ENCODE measurements around the gene CTAGE6.
"Not testable (repeated sequence)": the region's sequence is repeated elsewhere in the genome, so short reads cannot be mapped to it uniquely, and the experiment has no call there.

Gene CTAGE6

DNA sequence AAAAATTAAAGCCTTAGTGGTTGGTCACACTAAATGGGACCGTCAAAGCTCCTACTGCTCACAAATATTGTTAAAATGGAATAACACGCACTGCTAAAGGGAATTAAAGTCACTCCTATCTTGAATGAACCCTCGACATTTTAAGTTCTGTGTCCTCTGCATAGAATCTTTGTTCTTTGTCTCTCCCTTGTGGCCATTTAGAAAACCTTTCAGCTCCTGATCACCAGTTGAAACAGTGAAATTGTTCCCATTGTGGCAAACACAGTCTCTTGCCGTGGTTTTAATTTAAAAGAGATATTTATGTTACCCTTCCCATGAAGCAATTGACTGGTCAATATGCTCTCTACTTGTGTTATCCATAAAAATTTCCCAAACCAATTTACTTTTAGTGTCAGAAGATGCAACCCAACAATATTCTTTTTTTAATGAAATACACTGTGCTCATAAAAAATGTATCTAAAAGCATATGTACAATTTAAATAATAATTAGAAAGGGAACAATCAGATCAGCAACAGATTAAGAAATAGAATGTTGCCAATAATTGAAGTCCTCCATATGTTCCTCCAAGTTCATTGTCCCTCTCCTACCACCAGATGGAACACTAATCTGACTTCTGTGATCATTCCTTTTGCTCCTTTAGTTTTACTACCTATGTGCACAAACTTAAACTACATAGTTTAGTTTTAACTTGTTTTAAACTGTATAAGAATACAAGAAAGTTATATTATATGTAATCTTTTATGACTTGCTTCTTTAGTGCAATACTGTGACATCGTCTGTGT lies 20.3 kb downstream of the CTAGE6 start:
- TF ChIP-seq CTCF (IDR thresholded peaks at IDR 0.05; ENCODE audit: low read depth, low read length, missing control alignments) = peak; percentile 63
- H3K4me3 ChIP-seq (ENCODE audit: low read depth, low read length); in situ Hi-C loops (cut with HindIII; ENCODE audit: low sequenced_read_pairs): not testable (repeated sequence)
- DNase-seq (ENCODE audit: low read depth) = peak; percentile 40

DNA sequence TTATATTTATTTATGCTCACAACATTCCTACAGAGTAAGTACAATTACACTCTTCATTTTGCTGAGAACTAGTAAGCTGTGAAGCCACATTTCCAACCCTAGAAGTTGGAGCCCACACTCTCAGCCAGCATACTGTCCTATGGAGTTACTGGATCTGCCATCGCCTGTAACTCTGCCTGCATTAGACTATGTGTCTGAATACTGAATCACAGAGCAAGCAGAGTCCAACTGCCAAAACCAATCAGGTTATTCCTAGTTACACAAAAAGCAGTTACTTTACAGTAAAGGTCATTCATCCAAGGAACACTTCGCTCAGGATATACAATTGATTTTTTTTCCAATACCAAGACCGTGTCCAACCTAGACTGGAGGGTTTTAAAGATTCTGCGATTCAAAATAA lies 21.5 kb downstream of the CTAGE6 start:
- H3K4me3 ChIP-seq (ENCODE audit: low read depth, low read length) = no peak overlapping the region
- TF ChIP-seq CTCF (IDR thresholded peaks at IDR 0.05; ENCODE audit: low read depth, low read length, missing control alignments) = no peak
- DNase-seq (ENCODE audit: low read depth) = no peak
- in situ Hi-C loops (cut with HindIII; ENCODE audit: low sequenced_read_pairs) = no loop called here

DNA sequence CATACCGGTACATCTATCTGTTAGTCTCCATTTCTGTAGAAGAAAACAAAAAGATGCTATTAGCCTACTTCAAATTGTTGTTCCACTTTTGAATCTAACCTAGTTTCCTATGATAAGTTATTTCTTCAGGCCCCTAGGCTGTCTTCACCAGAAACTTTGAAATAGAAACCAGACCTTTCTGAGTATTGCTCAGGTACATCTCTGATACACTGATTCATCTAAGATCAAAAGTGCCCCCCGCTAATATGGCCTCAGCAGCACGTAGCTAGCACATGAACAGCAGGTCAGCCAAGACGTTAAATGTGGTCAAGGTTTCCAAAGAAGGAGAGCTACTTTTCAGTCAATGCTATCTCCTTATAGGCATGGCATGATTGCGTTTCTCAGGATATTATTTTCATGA lies 23.6 kb downstream of the CTAGE6 start:
- no peak for DNase-seq (ENCODE audit: low read depth)
- no peak overlapping the region for H3K4me3 ChIP-seq (ENCODE audit: low read depth, low read length)
- in situ Hi-C loops (cut with HindIII; ENCODE audit: low sequenced_read_pairs) = no loop called here
- no peak for TF ChIP-seq CTCF (IDR thresholded peaks at IDR 0.05; ENCODE audit: low read depth, low read length, missing control alignments)

DNA sequence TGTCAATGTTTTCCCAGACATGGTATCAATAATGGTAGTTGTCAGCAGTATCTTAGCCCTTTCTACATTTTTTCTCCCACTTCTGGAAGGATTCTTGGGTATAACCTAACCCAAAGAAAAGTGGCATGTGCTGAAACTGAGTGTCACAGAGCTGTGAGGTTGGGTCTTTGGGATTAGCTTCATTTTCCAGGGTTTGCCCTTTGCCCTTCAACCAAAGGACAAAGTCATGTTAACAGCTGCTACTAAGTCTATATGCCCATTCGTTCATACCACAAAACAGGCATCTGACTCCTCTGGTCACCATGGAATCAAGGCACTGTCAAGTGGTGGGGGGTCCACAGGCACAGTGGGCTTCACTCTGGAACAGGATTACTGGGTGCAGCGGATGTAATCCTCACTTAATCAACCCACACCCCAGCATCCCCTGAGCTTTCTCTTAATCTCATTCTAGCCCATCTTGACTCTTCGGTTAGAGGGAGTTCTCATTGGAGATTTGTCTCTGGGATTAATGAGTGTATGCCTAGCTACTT lies 29.1 kb downstream of the CTAGE6 start:
- no peak for TF ChIP-seq CTCF (IDR thresholded peaks at IDR 0.05; ENCODE audit: low read depth, low read length, missing control alignments)
- no peak for DNase-seq (ENCODE audit: low read depth)
- in situ Hi-C loops (cut with HindIII; ENCODE audit: low sequenced_read_pairs) = no loop called here
- no peak overlapping the region for H3K4me3 ChIP-seq (ENCODE audit: low read depth, low read length)

DNA sequence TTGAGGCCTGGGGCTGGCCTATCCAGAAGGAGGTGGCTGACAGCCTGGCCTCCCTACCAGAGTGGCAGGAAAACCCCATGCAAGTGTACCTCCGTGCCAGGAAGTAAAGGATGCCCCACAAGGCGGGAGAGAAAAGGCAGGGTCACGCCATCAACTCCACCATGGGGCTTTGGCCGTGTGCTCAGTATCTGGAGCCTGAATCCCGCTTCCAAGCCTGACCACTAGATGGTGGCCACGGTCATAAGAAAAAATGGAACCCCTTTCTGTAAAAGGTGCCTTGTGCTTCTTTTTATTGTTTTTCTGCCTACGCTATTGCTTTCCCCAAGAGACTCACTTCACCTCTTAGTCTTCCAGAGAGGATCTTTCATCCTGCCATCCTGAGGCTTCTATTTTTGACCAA lies 29.9 kb downstream of the CTAGE6 start:
- H3K4me3 ChIP-seq (ENCODE audit: low read depth, low read length); DNase-seq (ENCODE audit: low read depth); in situ Hi-C loops (cut with HindIII; ENCODE audit: low sequenced_read_pairs): not testable (repeated sequence)

- H3K4me3 ChIP-seq (ENCODE audit: low read depth, low read length); in situ Hi-C loops (cut with HindIII; ENCODE audit: low sequenced_read_pairs); DNase-seq (ENCODE audit: low read depth): not testable (repeated sequence)
Observed at GRCh38 chr7:143726143-143726542, 31.4 kb downstream of the CTAGE6 start.

- H3K4me3 ChIP-seq (ENCODE audit: low read depth, low read length); in situ Hi-C loops (cut with HindIII; ENCODE audit: low sequenced_read_pairs); DNase-seq (ENCODE audit: low read depth): not testable (repeated sequence)
Observed at GRCh38 chr7:143720335-143720734, 37.2 kb downstream of the CTAGE6 start.

DNA sequence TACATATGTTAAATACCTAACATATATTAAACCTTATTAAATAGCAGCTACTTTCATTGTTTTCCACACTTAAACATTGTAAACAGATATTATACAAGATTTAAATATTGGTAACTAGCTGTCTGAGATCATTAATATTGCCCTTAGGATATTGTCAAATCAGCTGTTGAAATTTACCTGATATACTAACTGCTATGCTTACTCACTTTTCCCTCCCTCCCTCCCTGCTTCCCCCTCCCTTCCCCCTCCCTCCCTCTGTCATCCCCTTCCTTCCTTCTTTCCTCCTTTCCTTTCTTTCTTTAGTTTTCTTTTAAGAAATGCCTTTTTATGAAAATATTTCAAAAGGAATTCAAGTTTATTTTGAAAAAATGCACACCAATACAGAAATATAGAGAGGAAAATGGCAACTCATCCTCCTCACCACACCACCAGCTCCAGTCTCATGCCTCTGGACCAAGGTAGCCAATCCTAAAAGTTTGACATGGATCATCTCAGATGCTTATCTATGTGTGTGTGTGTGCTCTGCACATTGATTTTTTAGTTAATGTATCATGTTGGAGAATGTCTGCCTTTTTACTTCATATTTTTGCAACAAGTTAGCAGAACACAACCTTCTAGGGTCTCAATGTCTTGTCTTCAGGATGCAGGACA lies 41.8 kb downstream of the CTAGE6 start:
- in situ Hi-C loops (cut with HindIII; ENCODE audit: low sequenced_read_pairs); H3K4me3 ChIP-seq (ENCODE audit: low read depth, low read length); DNase-seq (ENCODE audit: low read depth): not testable (repeated sequence)

DNA sequence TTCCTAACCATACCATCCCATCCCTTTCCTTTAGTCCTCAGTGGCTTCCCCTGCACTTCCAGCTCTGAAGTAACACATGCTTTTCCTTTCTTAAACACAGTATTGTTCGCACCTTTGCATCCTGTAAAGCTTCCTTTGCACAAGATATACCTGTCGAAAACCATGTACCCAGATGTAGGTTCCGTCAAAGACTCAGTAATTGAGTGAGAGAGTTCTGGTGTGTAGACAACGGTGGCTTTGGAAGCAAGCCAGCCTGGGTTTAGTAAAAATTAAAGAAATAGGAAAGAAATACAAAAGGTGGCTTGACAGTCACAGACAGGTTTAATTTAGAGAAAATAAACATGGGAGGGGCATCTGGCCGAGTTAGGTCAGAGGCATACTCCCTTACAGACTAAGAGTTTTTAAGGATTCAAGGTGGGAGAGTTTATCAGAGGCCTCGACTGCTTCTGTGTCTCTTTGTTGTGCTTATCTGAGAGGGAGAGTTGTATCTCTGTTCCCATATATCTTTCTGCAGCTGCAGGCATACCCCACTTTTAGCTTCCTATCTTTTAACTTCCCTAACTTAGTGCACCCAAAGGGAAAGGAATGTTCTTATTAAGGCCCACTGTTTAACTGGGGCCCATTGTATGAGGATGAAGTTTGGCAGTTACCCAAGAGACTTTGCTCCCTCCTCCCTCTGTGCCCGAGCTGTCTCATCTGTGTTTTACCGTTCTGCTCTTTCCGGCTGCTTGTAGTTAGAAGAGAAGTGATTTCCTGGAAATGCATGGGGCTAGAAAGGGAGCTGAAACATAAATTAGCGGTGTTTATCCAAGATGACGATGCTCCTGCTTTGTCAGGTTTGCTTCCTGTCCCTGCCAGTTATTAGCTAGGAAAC lies 42.7 kb downstream of the CTAGE6 start:
- in situ Hi-C loops (cut with HindIII; ENCODE audit: low sequenced_read_pairs); H3K4me3 ChIP-seq (ENCODE audit: low read depth, low read length); DNase-seq (ENCODE audit: low read depth): not testable (repeated sequence)

DNA sequence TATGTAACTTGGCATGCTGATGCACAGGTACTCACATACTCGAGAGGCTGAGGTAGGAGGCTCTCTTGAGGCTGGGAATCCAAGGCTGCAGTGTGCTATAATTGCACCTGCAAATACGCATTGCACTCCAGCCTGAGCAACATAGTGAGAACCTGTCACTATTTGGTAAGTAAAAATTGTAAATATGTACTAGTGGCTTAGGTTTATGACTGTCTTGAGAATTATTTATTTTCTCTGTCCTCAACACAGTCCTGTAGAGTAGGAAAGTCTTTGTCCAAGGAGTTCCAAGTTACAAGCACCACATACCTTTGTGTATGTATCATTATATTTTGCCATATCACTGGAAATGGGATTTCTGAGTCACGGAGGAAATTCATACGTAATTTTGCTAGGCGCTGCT lies 45.1 kb downstream of the CTAGE6 start:
- in situ Hi-C loops (cut with HindIII; ENCODE audit: low sequenced_read_pairs); H3K4me3 ChIP-seq (ENCODE audit: low read depth, low read length); DNase-seq (ENCODE audit: low read depth): not testable (repeated sequence)

- H3K4me3 ChIP-seq (ENCODE audit: low read depth, low read length); in situ Hi-C loops (cut with HindIII; ENCODE audit: low sequenced_read_pairs); DNase-seq (ENCODE audit: low read depth): not testable (repeated sequence)
Observed at GRCh38 chr7:143711727-143712324, 45.7 kb downstream of the CTAGE6 start.

DNA sequence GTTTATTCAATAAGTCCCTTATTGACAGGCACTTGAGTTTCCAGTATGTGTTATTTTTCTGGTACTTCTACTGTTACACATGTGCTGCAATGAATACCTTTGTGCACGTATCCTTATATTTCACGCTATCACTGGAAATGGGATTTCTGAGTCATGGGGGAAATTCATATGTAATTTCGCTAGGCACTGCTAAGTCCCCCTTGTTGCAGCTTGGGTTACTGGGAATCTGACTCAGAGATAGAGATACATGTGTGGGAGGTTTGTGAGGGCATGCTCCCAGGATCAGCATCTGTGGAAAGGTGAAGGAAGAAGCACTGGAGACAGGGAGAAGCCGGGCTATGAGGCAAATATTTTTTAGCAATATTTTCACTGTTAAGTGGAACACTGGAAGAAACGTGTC lies 47.6 kb downstream of the CTAGE6 start:
- DNase-seq (ENCODE audit: low read depth); in situ Hi-C loops (cut with HindIII; ENCODE audit: low sequenced_read_pairs): not testable (repeated sequence)

More for the DNA sequence above, 47.6 kb downstream of the CTAGE6 start:
- H3K4me3 ChIP-seq (ENCODE audit: low read depth, low read length) = not testable (repeated sequence)
